HG03342 (cell line): ENCODE results near the gene USP47.

Source experiments
- ATAC-seq: cut with Tn5 transposase; IDR thresholded peaks from one replicate; pipeline ENCODE4 v1.9.1; 2021; ENCODE audit warnings: mild to moderate bottlenecking, moderate library complexity; ENCODE audit not compliant: unreplicated experiment

Gene USP47

DNA sequence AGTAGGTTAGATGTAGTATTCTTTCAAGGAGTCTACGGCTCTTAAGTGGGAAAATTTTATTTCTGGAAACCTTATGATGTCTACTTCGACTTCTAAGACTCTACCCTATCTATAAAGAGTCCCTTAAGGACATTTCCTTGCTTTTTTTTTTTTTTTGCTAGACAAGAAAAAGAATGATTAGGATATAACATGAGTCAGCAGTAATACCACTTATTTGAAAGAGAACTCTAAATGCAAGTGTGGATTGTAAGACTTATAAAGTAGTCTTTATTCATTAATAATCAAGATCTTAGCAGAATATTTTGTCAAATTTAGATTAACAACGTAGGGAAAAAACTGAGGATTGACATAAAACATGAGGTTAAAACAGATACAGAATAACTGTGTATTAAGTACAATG is 95.7 kb downstream of the USP47 start:
- no peak for ATAC-seq

DNA sequence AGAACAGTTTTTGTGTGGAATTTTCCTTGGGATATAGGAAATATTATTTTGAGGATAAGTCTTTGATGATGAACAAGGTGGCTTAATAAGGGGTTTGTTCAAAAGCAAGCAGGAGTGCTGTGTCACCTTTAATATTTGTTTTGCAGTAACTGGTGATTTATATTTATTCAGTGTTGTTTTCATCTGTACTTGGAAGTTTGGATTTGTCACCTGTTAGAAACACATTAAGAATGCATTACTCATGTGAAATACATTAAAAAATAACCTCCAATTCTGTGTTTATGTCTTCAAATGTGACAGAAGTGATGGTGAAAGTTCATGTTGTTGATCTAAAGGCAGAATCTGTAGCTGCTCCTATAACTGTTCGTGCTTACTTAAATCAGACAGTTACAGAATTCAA is 96.2 kb downstream of the USP47 start:
- no peak for ATAC-seq

DNA sequence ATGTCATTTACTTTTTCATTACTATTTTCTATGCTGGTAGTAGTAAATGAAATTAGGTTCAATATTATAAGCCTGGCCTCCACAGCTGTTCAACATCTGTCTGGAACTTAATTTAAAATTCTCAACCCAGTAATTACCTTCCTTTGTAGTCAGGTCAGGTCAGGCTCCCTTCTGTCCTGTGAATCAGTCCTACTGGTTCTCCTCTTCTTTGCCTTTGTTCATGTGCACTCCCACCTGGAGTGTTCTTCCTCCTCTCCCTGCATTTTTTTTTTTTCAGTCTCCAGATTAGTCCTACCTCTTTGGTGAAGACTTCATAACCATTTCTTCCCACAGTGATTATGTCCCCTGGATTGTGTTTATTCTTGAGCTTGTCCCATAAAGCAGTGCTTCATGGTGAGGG is 98.8 kb downstream of the USP47 start:
- ATAC-seq = no peak

DNA sequence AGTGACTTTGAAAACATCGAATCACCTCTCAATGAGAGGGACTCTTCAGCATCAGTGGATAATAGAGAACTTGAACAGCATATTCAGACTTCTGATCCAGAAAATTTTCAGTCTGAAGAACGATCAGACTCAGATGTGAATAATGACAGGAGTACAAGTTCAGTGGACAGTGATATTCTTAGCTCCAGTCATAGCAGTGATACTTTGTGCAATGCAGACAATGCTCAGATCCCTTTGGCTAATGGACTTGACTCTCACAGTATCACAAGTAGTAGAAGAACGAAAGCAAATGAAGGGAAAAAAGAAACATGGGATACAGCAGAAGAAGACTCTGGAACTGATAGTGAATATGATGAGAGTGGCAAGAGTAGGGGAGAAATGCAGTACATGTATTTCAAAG is 100.9 kb downstream of the USP47 start:
- no peak for ATAC-seq

DNA sequence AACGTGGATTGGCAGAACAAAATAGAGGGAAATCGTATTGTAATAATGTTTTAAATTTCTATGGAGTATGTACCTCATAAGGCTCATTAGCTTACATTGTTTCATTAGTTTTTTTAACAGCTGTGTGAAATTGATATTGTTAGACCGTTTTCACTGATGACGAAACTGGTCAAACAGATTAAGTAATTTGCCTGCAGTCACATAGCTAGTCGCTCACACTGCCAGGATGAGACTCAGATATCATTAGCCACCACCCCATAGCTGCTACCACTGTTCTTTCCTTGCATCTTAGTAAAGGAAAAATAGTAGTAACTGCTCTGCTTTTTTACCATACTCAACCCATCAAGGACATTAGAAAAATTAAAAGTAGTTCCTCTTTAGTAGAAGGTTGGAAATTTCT is 102.7 kb downstream of the USP47 start:
- no peak for ATAC-seq

DNA sequence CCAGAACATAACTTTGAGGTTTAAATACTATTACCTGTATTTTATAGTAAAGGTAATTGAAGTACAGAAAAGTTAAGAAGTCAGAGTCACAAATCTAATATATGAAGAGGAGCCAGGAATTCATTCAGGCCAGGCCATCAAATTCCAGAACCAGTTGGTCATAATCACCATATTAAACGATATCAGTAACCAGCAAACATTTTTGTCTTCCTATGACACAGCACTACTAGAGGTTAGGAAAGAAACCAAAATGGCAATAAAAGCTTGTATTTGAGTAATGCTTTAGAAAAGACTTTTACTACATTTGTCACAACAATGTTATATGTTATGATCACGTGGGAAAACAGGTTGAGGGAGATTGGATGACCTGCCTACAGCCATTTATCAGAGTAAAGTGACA is 104.4 kb downstream of the USP47 start:
- ATAC-seq = no peak

DNA sequence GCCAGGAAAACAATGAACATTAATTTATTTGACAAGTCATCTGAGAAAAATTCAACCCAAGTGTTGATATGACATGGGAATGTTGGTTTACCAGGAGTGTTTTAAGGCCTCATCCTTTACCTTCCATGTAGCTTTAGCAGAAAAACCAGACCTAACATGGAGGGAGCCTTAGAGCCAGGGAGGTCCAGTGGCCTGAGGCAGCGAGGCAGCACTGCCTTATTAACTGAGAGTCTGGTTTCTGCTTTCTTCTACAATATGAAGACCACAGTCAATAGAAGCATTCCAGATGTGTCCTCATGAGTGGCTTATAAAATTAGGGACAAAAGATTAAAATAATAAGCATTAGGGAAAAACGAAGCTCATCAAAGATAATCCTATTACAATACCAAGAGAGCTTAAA is 105.1 kb downstream of the USP47 start:
- no peak for ATAC-seq

DNA sequence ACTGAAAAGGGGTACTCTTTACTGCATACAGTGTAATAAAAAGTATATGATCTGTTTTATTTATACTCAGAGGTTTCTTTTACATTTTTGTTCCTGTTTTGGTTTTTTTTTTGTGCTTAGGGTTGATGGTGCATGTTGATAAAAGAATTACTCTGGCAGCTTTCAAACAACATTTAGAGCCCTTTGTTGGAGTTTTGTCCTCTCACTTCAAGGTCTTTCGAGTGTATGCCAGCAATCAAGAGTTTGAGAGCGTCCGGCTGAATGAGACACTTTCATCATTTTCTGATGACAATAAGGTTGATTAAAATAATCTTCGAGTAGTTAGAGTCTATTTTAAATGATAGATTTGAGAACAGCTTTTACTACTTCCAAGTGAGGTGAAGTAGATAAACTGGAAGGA is 106.1 kb downstream of the USP47 start:
- no peak for ATAC-seq

DNA sequence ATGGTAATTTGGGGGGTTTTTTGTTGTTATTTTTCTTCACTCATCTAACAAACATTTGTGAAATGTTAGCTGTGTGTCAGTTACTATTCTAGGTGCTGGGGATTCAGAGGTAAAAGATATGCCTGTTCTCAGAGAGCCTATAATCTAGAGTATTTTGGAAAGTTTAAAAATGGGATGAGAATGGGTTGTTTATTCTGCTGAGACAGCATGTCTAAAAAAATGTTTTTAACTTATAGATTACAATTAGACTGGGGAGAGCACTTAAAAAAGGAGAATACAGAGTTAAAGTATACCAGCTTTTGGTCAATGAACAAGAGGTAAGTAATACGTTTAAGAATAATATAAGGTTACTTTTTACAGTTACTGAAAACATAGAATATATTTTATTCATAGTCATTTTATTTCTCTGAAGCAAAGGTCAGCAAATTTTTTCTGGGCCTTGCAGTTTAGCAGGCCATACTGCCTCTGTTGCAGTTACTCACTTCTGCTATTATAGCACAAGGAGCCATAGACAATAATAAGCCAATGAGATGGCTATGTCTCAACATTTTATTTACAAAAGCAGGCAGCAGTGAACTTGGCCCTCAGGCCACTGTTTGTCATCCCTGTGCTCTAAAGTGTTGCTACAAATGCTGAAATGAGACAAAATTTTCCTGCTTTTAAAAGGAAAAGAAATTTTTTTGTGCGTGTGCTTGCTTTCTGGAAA is 106.6 kb downstream of the USP47 start:
- ATAC-seq = no peak

DNA sequence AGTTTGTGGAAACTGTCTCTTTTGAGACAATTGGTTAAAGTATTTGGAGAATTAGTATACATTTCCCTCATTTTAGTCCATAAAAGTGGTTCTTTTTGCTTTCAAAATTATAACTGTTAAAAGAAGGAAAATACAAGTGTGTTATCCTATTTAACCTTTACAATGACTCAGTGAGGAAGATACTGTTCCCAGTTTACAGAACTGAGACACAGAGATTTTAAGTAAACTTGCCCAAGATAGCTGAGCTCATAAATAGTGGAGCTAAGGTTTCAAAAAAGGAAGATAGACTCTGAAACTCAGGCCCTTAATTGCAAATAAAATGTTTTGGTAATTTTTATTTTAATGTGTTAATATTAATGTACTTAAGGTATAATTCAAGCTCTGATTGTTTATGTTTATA is 107.7 kb downstream of the USP47 start:
- no peak for ATAC-seq

DNA sequence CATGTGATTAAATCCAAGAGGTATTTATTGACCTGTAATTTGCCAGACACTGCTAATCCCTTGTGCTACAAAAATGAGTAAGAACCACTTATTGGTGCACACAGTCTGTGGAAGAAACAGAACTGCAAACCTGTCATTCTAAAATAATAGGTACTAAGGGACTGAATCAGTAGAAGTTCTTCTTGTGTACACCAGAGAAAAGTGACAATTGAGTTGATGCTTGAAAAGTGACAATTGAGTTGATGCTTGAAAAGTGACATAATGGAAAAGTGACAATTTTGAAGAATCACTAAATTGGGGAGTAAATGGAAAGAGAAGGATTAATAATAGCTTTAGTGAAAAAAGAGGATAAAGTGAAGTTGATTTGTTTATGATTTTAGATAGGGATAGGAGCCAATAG is 110.3 kb downstream of the USP47 start:
- ATAC-seq = no peak

DNA sequence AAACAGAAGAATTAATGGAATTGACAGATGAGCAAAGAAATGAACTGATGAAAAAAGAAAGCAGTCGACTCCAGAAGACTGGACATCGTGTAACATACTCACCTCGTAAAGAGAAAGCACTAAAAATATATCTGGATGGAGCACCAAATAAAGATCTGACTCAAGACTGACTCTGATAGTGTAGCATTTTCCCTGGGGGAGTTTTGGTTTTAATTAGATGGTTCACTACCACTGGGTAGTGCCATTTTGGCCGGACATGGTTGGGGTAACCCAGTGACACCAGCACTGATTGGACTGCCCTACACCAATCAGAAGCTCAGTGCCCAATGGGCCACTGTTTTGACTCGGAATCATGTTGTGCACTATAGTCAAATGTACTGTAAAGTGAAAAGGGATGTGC is 114.2 kb downstream of the USP47 start:
- no peak for ATAC-seq

DNA sequence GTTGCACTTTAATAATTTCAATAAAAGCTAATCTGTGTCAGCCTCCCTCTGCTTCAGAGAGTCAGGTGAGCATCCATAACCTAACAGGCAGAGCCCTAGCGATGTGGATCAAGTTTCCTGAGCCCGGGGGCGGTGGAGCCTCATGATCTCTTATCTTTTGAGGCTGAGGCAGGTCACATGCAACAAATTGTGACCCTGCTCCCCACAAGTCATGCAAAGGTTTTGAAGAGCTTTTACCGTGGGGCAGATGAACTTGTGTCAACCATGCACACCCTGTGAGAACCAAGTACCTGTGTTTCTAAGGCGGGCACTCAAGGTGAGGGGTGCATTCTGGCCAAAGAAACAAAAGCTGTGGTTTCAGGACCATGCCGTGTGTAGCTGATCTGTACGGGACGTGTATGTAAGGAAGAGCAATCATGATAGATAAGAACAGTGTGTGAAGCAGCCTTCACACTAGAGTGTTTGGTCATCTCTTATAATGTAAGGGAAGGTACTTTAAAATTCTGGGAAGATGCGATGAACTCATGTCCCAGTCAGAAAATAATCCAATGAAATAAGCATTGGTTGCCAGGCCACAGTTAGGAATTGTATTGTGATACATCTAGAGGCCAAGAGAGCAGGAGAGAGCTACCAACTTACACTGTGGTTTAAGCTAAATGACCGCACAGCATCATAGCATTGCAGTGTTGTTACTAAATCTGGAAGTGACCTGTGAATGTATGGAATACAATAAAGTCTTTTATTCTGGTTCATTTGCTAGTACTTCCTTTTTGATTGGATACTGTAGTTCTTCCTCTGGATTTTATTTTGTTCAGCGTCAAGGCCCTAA is 116.8 kb downstream of the USP47 start:
- ATAC-seq = no peak

DNA sequence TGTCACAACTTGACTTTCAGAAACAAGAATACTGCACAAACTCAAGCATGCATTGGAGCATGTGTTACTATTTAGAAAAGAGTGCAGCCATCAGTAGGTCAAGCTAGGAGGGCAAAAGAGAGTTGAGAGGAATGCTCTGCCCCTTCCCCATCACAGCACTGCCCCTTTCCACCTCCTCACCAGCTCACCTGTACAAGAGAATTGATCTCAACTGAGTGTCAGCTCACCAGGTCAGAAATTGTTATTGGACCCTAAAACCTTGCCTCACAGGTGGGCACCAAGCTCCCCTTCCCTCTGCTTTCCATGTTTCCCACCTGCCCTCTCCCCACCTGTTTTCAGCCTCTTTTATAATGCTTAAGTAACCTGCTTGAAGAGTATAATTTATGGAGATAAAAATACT is 117.8 kb downstream of the USP47 start:
- no peak for ATAC-seq

DNA sequence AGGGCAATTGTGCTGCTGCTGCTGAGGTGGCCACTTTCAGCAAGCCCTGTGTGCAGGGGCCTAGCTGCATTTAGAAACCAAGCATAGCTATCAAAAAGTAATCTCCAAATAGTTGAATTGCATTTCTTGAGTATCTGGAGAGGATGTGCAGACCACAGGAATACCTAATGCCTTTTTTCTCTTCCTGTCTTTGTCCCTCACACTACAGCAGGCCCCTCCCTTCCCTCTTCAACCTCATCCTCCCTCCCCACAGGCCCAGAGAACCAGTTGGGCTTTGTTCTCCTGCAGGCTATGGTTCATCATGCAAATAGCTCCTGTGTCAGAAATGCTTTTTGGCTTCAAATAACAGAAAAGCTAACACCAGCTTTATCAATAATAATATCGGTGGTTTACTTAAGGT is 118.9 kb downstream of the USP47 start:
- ATAC-seq = no peak

DNA sequence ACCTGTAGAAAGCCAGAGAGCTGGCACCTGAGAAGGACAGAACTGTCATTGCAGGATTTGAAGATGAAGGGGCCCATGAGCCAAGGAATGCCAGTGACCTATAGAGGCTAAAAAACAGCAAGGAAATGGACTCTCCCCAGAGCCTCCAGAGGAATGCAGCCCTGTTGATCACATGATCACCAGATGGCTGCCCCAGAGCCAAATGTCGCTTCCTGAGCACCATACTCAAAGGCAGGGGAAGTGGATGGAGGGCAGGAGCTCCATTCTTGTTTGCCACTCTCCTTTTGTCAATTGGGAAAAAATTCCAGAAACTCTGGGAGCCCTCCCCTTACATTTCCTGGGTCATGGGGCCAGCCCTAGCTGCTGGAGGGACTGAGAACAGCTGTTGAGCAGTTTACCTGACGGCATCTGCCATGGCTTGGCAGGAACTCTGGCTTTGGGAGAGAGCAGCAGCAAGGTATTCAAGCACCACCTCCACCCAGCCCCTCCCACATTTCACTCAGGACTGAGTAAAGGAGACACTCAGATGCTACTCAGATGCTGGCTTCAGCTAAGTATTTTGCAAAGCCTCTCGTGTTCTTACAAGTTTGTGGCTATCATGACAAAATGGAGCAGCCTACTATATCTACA is 119.7 kb downstream of the USP47 start:
- no peak for ATAC-seq

DNA sequence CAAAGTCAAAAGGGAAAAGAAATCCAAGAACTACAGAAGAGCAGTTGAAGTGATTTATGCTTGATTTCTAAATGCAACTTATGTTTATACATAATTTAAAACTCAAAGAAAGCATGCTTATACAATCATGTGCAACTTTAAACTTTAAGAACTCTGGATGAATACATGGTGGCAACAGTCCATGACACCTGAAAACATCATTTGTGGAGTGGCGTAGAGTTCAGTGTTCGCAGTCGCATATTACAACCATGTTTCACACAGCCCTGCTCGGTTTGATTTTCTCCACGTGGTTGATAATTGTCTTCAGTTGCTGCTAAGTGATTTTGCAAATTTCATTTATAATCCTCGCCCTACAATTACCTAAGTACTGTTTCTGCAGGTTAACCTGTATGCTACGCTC is 121.3 kb downstream of the USP47 start:
- ATAC-seq = no peak

DNA sequence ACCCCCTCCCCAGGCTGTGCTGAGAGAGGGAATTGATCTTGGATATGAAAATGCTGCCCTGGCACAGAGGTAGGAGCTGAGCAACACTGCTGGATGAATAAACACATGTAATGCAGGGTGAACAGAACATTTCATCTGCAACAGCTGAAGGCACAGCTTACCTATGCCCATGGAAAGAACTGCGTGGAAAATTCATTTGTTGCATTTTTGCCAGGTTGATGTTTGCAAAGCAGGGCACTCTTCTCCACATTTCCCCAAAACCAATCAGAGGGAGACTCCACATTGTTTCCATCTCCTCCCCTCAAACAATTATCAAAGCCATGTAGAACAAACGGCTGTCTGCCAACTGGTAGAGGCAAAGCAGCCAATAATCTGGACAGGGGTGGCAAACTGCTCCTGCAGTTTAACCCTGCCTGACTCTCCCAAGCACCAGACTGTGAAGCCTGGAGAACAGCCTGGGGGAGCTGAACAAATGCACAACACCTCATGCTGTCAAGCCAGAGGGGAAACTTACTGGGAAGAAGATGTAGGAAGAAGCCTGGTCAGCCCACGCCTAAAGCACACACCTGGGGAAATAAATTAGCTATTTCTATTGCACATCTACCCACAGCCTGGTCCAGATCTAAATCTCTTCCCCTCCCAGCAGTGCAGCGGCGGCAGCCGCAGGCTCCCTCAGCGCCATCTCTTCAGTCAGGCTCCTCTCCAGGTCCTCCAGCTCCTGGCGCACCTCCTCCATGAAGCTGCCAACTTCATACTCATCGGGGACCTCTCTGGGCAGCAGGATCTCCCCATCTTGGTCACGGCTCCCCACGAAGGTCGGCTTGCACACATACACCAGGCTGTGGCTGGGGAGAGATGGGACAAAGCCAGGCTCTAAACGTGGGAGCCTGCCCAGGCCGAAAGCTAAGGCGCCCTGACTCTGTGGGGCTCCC is 122.3 kb downstream of the USP47 start:
- no peak for ATAC-seq

DNA sequence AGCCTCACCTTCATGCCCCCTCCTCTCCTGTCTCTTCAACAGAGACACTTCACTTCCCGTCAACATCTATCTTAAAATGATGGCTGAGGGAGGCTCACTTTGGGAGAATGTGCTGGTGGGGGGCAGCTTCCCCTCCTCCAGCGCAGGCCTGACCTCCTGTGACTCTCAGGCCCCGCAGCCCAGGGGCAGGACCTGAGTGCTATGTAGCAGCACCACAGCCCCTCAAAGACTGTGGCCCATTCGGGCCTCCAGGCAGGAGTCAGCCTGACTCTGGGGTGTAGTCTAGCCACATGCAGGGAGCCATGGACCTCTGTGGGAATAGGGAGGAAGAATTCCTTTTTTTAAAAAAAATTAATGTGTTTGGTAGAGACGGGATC is 123.0 kb downstream of the USP47 start:
- no peak for ATAC-seq

DNA sequence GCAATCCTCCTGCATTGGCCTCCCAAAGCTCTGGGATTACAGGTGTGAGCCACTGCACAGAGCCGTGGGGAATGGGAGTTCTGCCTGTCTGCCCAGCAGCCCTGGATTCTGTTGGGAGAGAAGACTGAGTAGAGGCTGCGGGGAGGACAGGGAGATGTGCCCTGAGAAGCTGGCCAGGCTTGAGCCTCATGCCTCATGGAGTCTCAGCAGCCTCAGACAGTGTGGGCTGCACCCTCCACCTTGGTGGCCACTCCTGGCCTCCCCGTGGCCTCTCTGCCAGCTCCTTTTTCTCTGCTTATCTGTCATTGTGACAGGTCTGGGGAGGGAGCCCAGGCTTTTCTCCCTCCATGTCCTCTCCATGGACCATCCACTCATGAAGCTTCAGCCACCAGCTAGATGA is 123.4 kb downstream of the USP47 start:
- ATAC-seq = no peak
